GM12873 (cell line): ENCODE results near the gene IL6R.

Experiments used
- CTCF ChIP-seq: IDR thresholded peaks from 2 replicates; pipeline ENCODE4 v1.5.1; 2012; ENCODE audit warnings: low read depth, mild to moderate bottlenecking, moderate library complexity, low read length, control low read depth; ENCODE audit not compliant: insufficient read depth; ENCODE audit errors: missing control alignments

The IL6R gene

DNA sequence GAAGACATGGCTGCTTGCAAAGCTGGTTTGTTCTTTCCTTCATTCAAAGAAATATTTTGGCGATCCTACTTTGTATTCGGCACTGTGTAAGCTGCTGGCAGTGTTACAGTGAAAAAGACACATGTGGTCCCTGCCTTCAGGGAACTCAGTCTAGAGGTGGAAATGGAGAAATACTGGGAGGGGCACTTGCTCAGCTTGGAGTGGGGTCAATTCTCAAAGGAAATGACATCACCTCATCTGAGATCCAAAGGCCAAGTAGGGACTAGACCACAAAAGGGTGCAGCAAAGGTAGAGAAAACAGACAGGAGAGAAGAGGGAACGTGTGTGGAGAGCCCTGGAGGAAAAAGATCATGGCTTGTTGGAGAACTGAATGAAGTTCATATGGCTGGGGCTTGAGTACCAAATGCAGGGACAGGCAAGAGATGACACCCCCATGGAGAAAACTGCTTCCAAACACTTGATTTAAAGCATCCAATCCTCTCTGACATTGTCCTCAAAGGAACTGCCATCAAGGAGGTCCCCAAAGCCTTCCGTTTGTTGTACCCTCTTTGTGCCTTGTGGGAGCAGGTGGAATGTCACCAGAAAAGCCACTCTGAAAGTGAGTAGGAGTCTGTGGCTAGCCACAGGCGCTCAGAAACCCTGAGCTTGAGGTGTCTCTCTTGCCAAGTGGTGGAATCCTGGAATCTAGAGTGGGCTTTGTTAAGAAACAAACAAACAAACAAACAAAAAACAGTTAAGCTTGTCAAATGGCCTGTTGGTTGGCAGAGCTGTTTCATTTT is 48.6 kb downstream of the IL6R start:
- TF ChIP-seq CTCF: no peak

DNA sequence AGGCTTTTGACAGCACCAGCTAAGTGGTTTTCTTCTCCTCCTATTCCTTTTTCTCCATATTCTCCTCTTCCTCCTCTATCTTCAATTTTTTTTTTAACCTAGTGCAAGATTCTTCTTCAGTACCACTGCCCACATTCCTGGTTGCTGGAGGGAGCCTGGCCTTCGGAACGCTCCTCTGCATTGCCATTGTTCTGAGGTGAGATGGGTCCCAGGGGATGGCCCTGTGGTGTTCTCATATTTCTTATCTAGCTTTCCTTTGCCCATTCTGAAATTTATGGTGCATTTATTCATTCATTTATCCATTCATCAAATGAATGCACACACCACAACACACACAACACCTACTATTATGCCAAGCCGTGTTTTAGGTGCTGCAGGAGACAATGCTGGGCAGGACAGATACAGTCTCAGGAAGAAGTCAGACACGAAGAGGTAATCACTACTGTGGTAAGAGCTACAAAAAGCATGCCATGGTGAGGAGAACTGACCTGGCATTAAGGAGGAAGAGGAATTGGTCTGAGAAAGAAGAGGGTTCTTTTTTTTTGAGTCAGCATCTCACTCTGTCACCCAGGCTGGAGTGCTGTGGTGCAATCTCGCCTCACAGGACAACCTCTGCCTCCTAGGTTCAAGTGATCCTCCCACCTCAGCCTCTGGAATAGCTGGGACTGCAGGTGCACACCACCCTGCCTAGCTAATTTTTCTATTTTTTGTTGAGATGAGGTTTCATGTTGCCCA is 49.4 kb downstream of the IL6R start:
- no peak for TF ChIP-seq CTCF

- no peak for TF ChIP-seq CTCF
Observed at GRCh38 chr1:154456631-154457030, 51.5 kb downstream of the IL6R start.

- no peak for TF ChIP-seq CTCF
Observed at GRCh38 chr1:154459080-154459479, 53.9 kb downstream of the IL6R start.

DNA sequence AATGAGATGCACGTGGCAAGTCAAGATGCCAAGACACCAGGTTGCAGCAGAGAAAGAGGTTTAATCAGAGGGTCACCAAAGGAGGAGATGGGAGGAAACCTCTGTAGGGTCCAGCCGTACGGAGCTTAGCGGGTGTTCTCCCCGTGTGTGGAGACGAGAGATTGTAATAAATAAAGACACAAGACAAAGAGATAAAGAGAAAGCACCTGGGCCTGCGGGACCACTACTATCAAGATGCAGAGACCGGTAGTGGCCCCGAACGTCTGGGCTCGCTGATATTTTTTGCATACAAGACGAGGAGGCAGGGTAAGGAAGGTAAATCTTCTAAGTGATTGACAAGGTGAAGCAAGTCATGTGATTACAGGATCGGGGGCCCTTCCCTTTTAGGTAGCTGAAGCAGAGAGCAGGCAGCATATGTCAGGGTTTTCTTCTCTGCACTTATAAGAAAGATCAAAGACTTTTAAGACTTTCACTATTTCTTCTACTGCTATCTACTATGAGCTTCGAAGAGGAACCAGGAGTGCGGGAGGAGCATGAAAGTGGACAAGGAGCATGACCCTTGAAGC is 55.6 kb downstream of the IL6R start:
- TF ChIP-seq CTCF: no peak

DNA sequence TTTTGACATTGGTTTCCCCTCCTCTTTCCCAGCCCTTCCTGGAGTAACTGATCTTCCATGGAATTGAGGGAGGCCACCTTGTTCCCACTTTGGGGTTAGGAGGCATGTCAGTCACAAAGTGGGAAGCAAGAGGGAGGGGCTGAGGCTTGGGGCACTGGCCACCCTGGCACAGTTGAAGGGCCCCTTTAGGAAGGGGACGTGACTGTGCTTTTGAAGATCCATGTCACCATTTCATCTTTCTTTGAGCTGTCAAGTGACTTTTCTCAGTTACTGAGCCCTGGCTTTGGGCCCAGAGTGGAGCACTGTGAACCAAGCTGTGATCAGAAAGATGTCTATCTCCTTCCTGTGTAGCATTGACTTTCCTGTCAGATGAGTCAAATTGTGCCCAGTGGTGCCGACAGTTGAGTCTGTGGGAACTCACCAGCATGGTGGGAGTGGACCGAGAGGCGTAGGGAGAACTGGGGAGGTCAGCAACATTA is 58.4 kb downstream of the IL6R start:
- no peak for TF ChIP-seq CTCF

DNA sequence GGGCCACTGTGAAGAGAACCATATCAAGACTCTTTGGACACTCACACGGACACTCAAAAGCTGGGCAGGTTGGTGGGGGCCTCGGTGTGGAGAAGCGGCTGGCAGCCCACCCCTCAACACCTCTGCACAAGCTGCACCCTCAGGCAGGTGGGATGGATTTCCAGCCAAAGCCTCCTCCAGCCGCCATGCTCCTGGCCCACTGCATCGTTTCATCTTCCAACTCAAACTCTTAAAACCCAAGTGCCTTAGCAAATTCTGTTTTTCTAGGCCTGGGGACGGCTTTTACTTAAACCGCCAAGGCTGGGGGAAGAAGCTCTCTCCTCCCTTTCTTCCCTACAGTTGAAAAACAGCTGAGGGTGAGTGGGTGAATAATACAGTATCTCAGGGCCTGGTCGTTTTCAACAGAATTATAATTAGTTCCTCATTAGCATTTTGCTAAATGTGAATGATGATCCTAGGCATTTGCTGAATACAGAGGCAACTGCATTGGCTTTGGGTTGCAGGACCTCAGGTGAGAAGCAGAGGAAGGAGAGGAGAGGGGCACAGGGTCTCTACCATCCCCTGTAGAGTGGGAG is 60.6 kb downstream of the IL6R start:
- TF ChIP-seq CTCF: no peak
